Measurements from ENCODE around the gene ANKRD28. TPM values are rescaled to one million over a fixed set of nuclear protein-coding genes. Genes with fewer than 3 reads are reported as not detected.

Gene ANKRD28
- total and polyA plus RNA-seq, 2 of the 4 experiments (the other 2 are of a cell fraction), result 52.6 to 211 TPM

- Histone ChIP-seq H2AK9ac (replicated peaks; ENCODE audit: low read depth, low read length, poor library complexity) (no peak overlapping the region), H3K79me1 (ENCODE audit: low read depth in 1 of 2, low read length in 2 of 2) (0 out of 4 replicates have a peak, but pooled peaks cover 0 to 5% of the 10 kb centered on the region in 2 experiments), H2BK120ac (ENCODE audit: low read depth, low read length) (no peak overlapping the region), H4K20me1 (ENCODE audit: insufficient read depth, low read length) (no peaks in the 10 kb centered on the region), H3K27me3 (ENCODE audit: control insufficient read depth, insufficient read depth, low read length) (no peaks in the 10 kb centered on the region), H3K18ac (ENCODE audit: low read depth, low read length) (no peak overlapping the region), H2BK5ac (ENCODE audit: low read depth, low read length, poor library complexity, severe bottlenecking) (no peak overlapping the region), H2AFZ (replicated peaks; ENCODE audit: low read length, poor library complexity) (no peak overlapping the region), H3K9me1 (ENCODE audit: insufficient read depth, low read length) (peaks cover 5% of the 10 kb centered on the region), H3K9ac (ENCODE audit: low read depth, low read length) (no peak overlapping the region), H4K5ac (ENCODE audit: low read depth, low read length) (no peak overlapping the region), H3K4ac (ENCODE audit: low read depth, low read length) (no peak overlapping the region), H3K27ac (ENCODE audit: insufficient read depth, low read length) (no peak overlapping the region), H2BK20ac (ENCODE audit: low read depth, low read length) (peak overlapping the region; percentile 24; the same call in 1 of the 2 replicates), H3K4me1 (ENCODE audit: control insufficient read depth, insufficient read depth, low read length) (peaks cover 5% of the 10 kb centered on the region), H4K91ac (ENCODE audit: insufficient read depth, low read depth, low read length) (no peak overlapping the region), H3K56ac (ENCODE audit: extremely low read depth, insufficient read depth, low read length) (no peak overlapping the region), H3K4me2 (ENCODE audit: low read depth, low read length) (no peak overlapping the region), H2AK5ac (ENCODE audit: low read depth, low read length) (no peak overlapping the region), H3K9me3 (ENCODE audit: control insufficient read depth, insufficient read depth, low read length) (peaks cover 8% of the 10 kb centered on the region), H3K36me3 (ENCODE audit: control insufficient read depth, insufficient read depth, low read length) (no peaks in the 10 kb centered on the region), H2BK15ac (ENCODE audit: low read depth, low read length) (no peak overlapping the region), H3K14ac (replicated peaks; ENCODE audit: low read depth, low read length) (no peak overlapping the region), H3K4me3 (ENCODE audit: insufficient read depth, low read depth, low read length) (no peak overlapping the region), H3K23ac (ENCODE audit: low read depth, low read length) (no peak overlapping the region), H4K8ac (ENCODE audit: low read depth in 2 of 2, low read length in 2 of 2) (no peak overlapping the region)
- dilution Hi-C loops (cut with HindIII; ENCODE audit: low sequenced_read_pairs, unreplicated experiment) (no loop called here), in situ Hi-C loops (cut with MboI; ENCODE audit: low sequenced_read_pairs) (no loop called here), intact Hi-C loops (cut with micrococcal nuclease) (no loop called here)
- no CpG with 5 or more reads among the region's 5 CpGs for WGBS, 2 experiments (ENCODE audit: extremely low coverage in 2 of 2, insufficient read length in 1 of 2)
- BruUV-seq (replicated peaks), result no TSS peak
- no peak for ATAC-seq (ENCODE audit: low read depth)
- ChIA-PET CTCF (no interaction called here), POLR2A (ENCODE audit: unreplicated experiment) (no interaction called here)
- no peak for DNase-seq
- TF ChIP-seq BHLHE40 (IDR thresholded peaks at IDR 0.05; ENCODE audit: low read depth, low read length) (no peak), FOS (IDR thresholded peaks at IDR 0.05; ENCODE audit: low read depth, low read length) (no peak), USF2 (IDR thresholded peaks at IDR 0.05; ENCODE audit: low read depth, low read length) (no peak), CTCF (conservative IDR thresholded peaks at IDR 0.05; ENCODE audit: low read depth, low read length) (no peak), RCOR1 (IDR thresholded peaks at IDR 0.05; ENCODE audit: insufficient replicate concordance, low read length) (no peak), CHD1 (IDR thresholded peaks at IDR 0.05; ENCODE audit: low read depth, low read length) (no peak), POLR2A (IDR thresholded peaks at IDR 0.05; ENCODE audit: low read depth, low read length) (no peak), MAFK (IDR thresholded peaks at IDR 0.05; ENCODE audit: low read depth, low read length) (no peak), CEBPB (IDR thresholded peaks at IDR 0.05; ENCODE audit: low read depth, low read length) (no peak), SMC3 (IDR thresholded peaks at IDR 0.05; ENCODE audit: low read depth, low read length) (no peak), RAD21 (IDR thresholded peaks at IDR 0.05; ENCODE audit: low read length) (no peak)
Measured at GRCh38 chr3:15656342-15656741, 141.4 kb downstream of the ANKRD28 start.

Measured in IMR-90 (cell line).